OCI-LY3 (cell line): ENCODE data around the gene SLC23A3.

Experiments used
- CTCF ChIP-seq: fragments of 200-600, 300-600 bp; sonication (generic); IDR thresholded peaks from 2 replicates; pipeline ENCODE4 v1.5.1; 2014; ENCODE audit warnings: antibody characterized with exemption, low read length, low read depth
- EZH2phosphoT487 ChIP-seq: fragments of 200-600 bp; shearing (Covaris generic); IDR thresholded peaks from 2 replicates; pipeline ENCODE4 v1.6.1; 2018; ENCODE audit warnings: antibody characterized with exemption, mixed run types, low read depth

- TF ChIP-seq CTCF (no peak), EZH2phosphoT487 (no peak)
Observed at GRCh38 chr2:219163156-219163555, 6.7 kb downstream of the SLC23A3 start.
